ENCODE results near the gene UTP25. TPM values are rescaled to one million over a fixed set of nuclear protein-coding genes. Genes with fewer than 3 reads are reported as not detected.
A peak's percentile ranks its signal among the peaks of the same experiment; 100 is the strongest.
"Not testable (repeated sequence)": the region's sequence is repeated elsewhere in the genome, so short reads cannot be mapped to it uniquely, and the experiment has no call there.

UTP25 gene
- total and polyA plus RNA-seq, 7 experiments from 2014 or later, result 3.2 to 16.3 (median 8.0) TPM

GRCh38 chr1:209793711-209794110 is 34.1 kb upstream of the UTP25 start:
- DNase-seq; CTCF ChIA-PET; H3K27me3 ChIP-seq (ENCODE audit: control insufficient read depth in 2 of 2, insufficient read depth in 2 of 2, low read length in 2 of 2); H3K4me1 ChIP-seq (ENCODE audit: control insufficient read depth in 2 of 2, insufficient read depth in 2 of 2, low read length in 2 of 2); H3K4me3 Mint-ChIP-seq; H3K9me3 ChIP-seq (ENCODE audit: control insufficient read depth in 2 of 3, low read length in 3 of 3); H3K4me3 ChIP-seq (ENCODE audit: low read length); ATAC-seq; H3K36me3 ChIP-seq (ENCODE audit: control insufficient read depth in 2 of 3, insufficient read depth in 3 of 3, low read length in 3 of 3); H3K27ac ChIP-seq (ENCODE audit: low read depth, low read length); H3K27ac Mint-ChIP-seq; H3K9me3 Mint-ChIP-seq; intact Hi-C loops (cut with micrococcal nuclease): not testable (repeated sequence)
- Mint-ChIP-seq H3K27me3 (peaks cover 3 to 21% (median 13%) of the 10 kb centered on the region in 5 donors), H3K36me3 (peaks cover 3 to 53% (median 33%) of the 10 kb centered on the region in 5 donors), H3K4me1 (peaks cover 0 to 21% (median 0%) of the 10 kb centered on the region in 7 donors)
- POLR2A ChIA-PET, result interaction anchor here (0.6 to 2.5 kb wide), 2 partner anchors 9 to 15 kb away, joined by 3 to 7 read pairs; partner anchors contain the start of gene C1orf74

- Mint-ChIP-seq H3K27me3 (peaks cover 3 to 26% (median 6%) of the 10 kb centered on the region in 5 donors), H3K4me1 (peaks cover 0 to 6% (median 0%) of the 10 kb centered on the region in 7 donors), H3K9me3 (peaks cover 0 to 2% (median 0%) of the 10 kb centered on the region in 11 donors), H3K27ac (peak overlapping the region in 1 of 9 donors; percentile 32), H3K36me3 (peaks cover 0 to 43% (median 18%) of the 10 kb centered on the region in 5 donors), H3K4me3 (no peak overlapping the region)
- intact Hi-C loops (cut with micrococcal nuclease), result no loop called here
- CTCF ChIA-PET, result interaction anchor here (0.7 kb wide), 1 partner anchor 229 kb away, joined by 3 read pairs; no protein-coding TSS in a partner anchor
- H3K36me3 ChIP-seq (ENCODE audit: control insufficient read depth in 2 of 3, insufficient read depth in 3 of 3, low read length in 3 of 3), result no peaks in the 10 kb centered on the region
- no peak overlapping the region for H3K4me3 ChIP-seq (ENCODE audit: low read length)
- POLR2A ChIA-PET, result interaction anchor here (1.1 kb wide), 1 partner anchor 35 kb away, joined by 4 read pairs; no protein-coding TSS in a partner anchor
- no peaks in the 10 kb centered on the region for H3K4me1 ChIP-seq (ENCODE audit: control insufficient read depth in 2 of 2, insufficient read depth in 2 of 2, low read length in 2 of 2)
- no peaks in the 10 kb centered on the region for H3K9me3 ChIP-seq (ENCODE audit: control insufficient read depth in 2 of 3, low read length in 3 of 3)
- DNase-seq, result no peak
- H3K27me3 ChIP-seq (ENCODE audit: control insufficient read depth in 2 of 2, insufficient read depth in 2 of 2, low read length in 2 of 2), result peaks cover 0 to 2% of the 10 kb centered on the region in 2 donors
- H3K27ac ChIP-seq (ENCODE audit: low read depth, low read length), result no peak overlapping the region
- ATAC-seq, result no peak
Observed at GRCh38 chr1:209797978-209798639, 29.7 kb upstream of the UTP25 start.

GRCh38 chr1:209800984-209801834 is 26.6 kb upstream of the UTP25 start:
- Histone ChIP-seq H3K4me3 (ENCODE audit: low read length) (no peak overlapping the region), H3K27me3 (ENCODE audit: control insufficient read depth in 2 of 2, insufficient read depth in 2 of 2, low read length in 2 of 2) (peaks cover 0 to 2% of the 10 kb centered on the region in 2 donors), H3K36me3 (ENCODE audit: control insufficient read depth in 2 of 3, insufficient read depth in 3 of 3, low read length in 3 of 3) (no peaks in the 10 kb centered on the region), H3K9me3 (ENCODE audit: control insufficient read depth in 2 of 3, low read length in 3 of 3) (no peaks in the 10 kb centered on the region), H3K27ac (ENCODE audit: low read depth, low read length) (no peak overlapping the region), H3K4me1 (ENCODE audit: control insufficient read depth in 2 of 2, insufficient read depth in 2 of 2, low read length in 2 of 2) (peaks cover 0 to 6% of the 10 kb centered on the region in 2 donors)
- CTCF ChIA-PET, result no interaction called here
- ATAC-seq (no peak), DNase-seq (no peak)
- no peak overlapping the region for H3K27ac Mint-ChIP-seq
- intact Hi-C loops (cut with micrococcal nuclease), result no loop called here
- no peak overlapping the region for H3K4me3 Mint-ChIP-seq
- H3K36me3 Mint-ChIP-seq, result peaks cover 0 to 22% (median 3%) of the 10 kb centered on the region in 5 donors
- peaks cover 1 to 11% (median 7%) of the 10 kb centered on the region in 7 donors for H3K4me1 Mint-ChIP-seq
- H3K9me3 Mint-ChIP-seq, result peaks cover 0 to 4% (median 0%) of the 10 kb centered on the region in 11 donors
- POLR2A ChIA-PET, result interaction anchor here (1.0 to 1.9 kb wide), 2 partner anchors 26 to 27 kb away, joined by 3 to 4 read pairs; partner anchors contain the start of gene UTP25
- peaks cover 0 to 19% (median 10%) of the 10 kb centered on the region in 5 donors for H3K27me3 Mint-ChIP-seq

GRCh38 chr1:209802117-209802779 is 25.5 kb upstream of the UTP25 start:
- Mint-ChIP-seq H3K4me3 (no peak overlapping the region), H3K4me1 (peaks cover 2 to 12% (median 9%) of the 10 kb centered on the region in 7 donors), H3K9me3 (peaks cover 0 to 4% (median 0%) of the 10 kb centered on the region in 11 donors), H3K27ac (no peak overlapping the region), H3K27me3 (peaks cover 0 to 19% (median 10%) of the 10 kb centered on the region in 5 donors), H3K36me3 (peaks cover 0 to 15% (median 2%) of the 10 kb centered on the region in 5 donors)
- ChIA-PET CTCF (no interaction called here), POLR2A (interaction anchor here (1.0 to 1.9 kb wide), 4 partner anchors 18 to 31 kb away, joined by 3 to 4 read pairs (median 3); partner anchors contain the start of genes C1orf74 and UTP25)
- Histone ChIP-seq H3K4me3 (ENCODE audit: low read length) (no peak overlapping the region), H3K4me1 (ENCODE audit: control insufficient read depth in 2 of 2, insufficient read depth in 2 of 2, low read length in 2 of 2) (peaks cover 0 to 6% of the 10 kb centered on the region in 2 donors), H3K27me3 (ENCODE audit: control insufficient read depth in 2 of 2, insufficient read depth in 2 of 2, low read length in 2 of 2) (no peaks in the 10 kb centered on the region), H3K36me3 (ENCODE audit: control insufficient read depth in 2 of 3, insufficient read depth in 3 of 3, low read length in 3 of 3) (no peaks in the 10 kb centered on the region), H3K9me3 (ENCODE audit: control insufficient read depth in 2 of 3, low read length in 3 of 3) (no peaks in the 10 kb centered on the region), H3K27ac (ENCODE audit: low read depth, low read length) (no peak overlapping the region)
- ATAC-seq (no peak), DNase-seq (no peak)
- intact Hi-C loops (cut with micrococcal nuclease), result no loop called here

DNA sequence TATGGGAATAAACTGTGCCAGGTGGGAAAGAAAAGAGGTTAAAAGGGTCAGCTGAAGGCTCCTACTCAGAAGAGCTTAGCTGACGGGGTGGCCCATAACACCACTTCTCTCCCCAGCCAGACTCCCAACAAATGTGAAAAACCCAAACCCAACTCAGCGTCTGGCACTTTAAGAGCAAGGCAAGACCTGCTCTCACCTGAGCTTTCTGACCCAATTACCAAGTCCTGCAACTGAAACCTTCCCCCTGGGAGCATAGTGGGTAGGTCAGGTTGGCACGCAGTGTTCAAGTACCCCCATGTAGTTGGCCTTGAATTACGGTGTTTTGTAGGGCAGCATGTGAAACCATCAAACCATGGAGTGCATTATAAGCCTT is 25.0 kb upstream of the UTP25 start:
- H3K4me3 Mint-ChIP-seq, result no peak overlapping the region

GRCh38 chr1:209803568-209803967 is 24.2 kb upstream of the UTP25 start:
- ATAC-seq (no peak), DNase-seq (no peak)
- POLR2A ChIA-PET, result no interaction called here
- H3K27me3 ChIP-seq (ENCODE audit: control insufficient read depth in 2 of 2, insufficient read depth in 2 of 2, low read length in 2 of 2), result no peaks in the 10 kb centered on the region
- no peaks in the 10 kb centered on the region for H3K9me3 ChIP-seq (ENCODE audit: control insufficient read depth in 2 of 3, low read length in 3 of 3)
- H3K4me1 Mint-ChIP-seq, result peaks cover 0 to 12% (median 9%) of the 10 kb centered on the region in 7 donors
- no peaks in the 10 kb centered on the region for H3K36me3 ChIP-seq (ENCODE audit: control insufficient read depth in 2 of 3, insufficient read depth in 3 of 3, low read length in 3 of 3)
- peaks cover 0 to 4% (median 0%) of the 10 kb centered on the region in 11 donors for H3K9me3 Mint-ChIP-seq
- H3K36me3 Mint-ChIP-seq, result peaks cover 0 to 7% (median 0%) of the 10 kb centered on the region in 5 donors
- CTCF ChIA-PET, result no interaction called here
- peaks cover 0 to 16% (median 10%) of the 10 kb centered on the region in 5 donors for H3K27me3 Mint-ChIP-seq
- no peak overlapping the region for H3K27ac Mint-ChIP-seq
- no peak overlapping the region for H3K4me3 ChIP-seq (ENCODE audit: low read length)
- H3K27ac ChIP-seq (ENCODE audit: low read depth, low read length), result no peak overlapping the region
- peaks cover 0 to 6% of the 10 kb centered on the region in 2 donors for H3K4me1 ChIP-seq (ENCODE audit: control insufficient read depth in 2 of 2, insufficient read depth in 2 of 2, low read length in 2 of 2)
- peak overlapping the region in 1 of 10 donors; percentile 25 for H3K4me3 Mint-ChIP-seq
- intact Hi-C loops (cut with micrococcal nuclease), result no loop called here

More for the DNA sequence above, 25.0 kb upstream of the UTP25 start:
- Mint-ChIP-seq H3K27ac (peak overlapping the region in 1 of 9 donors; percentile 8), H3K4me1 (peaks cover 2 to 12% (median 9%) of the 10 kb centered on the region in 7 donors), H3K9me3 (peaks cover 0 to 4% (median 0%) of the 10 kb centered on the region in 11 donors), H3K27me3 (peaks cover 0 to 19% (median 10%) of the 10 kb centered on the region in 5 donors), H3K36me3 (peaks cover 0 to 11% (median 2%) of the 10 kb centered on the region in 5 donors)
- ChIA-PET CTCF (no interaction called here), POLR2A (interaction anchor here (1.0 to 1.9 kb wide), 3 partner anchors 19 to 31 kb away, joined by 3 to 4 read pairs (median 3); partner anchors contain the start of genes C1orf74 and UTP25)
- Histone ChIP-seq H3K36me3 (ENCODE audit: control insufficient read depth in 2 of 3, insufficient read depth in 3 of 3, low read length in 3 of 3) (no peaks in the 10 kb centered on the region), H3K4me3 (ENCODE audit: low read length) (no peak overlapping the region), H3K4me1 (ENCODE audit: control insufficient read depth in 2 of 2, insufficient read depth in 2 of 2, low read length in 2 of 2) (peaks cover 0 to 6% of the 10 kb centered on the region in 2 donors), H3K9me3 (ENCODE audit: control insufficient read depth in 2 of 3, low read length in 3 of 3) (no peaks in the 10 kb centered on the region), H3K27ac (ENCODE audit: low read depth, low read length) (no peak overlapping the region), H3K27me3 (ENCODE audit: control insufficient read depth in 2 of 2, insufficient read depth in 2 of 2, low read length in 2 of 2) (no peaks in the 10 kb centered on the region)
- ATAC-seq, result no peak
- intact Hi-C loops (cut with micrococcal nuclease), result no loop called here
- DNase-seq, result no peak
